ENCODE data around the gene DELE1. TPM values are rescaled to one million over a fixed set of nuclear protein-coding genes. Genes with fewer than 3 reads are reported as not detected.

Gene DELE1
- total and polyA plus RNA-seq, 2 donors (not counting 1 experiment from before 2014, with no cell fraction given), result 124 to 127 TPM

DNA sequence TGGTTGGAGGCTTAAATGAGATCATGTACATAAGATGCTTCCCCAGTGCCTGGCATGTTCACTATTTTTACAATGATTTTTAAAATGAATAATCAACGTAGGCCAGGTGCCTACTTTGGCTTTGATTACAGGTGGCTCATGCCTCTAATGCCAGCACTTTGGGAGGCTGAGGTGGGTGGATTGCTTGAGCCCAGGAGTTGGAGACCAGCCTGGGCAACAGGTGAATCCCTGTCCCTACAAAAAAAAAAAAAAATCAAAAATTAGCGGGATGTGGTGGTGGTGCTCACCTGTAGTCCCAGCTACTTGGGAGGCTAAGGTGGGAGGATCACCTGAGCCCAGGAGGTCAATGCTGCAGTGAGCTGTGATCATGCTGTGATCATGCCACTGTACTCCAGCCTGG, 25.1 kb downstream of the DELE1 start:
- no peak overlapping the region for H3K9ac ChIP-seq (ENCODE audit: low read length)
- H3K4me2 ChIP-seq (replicated peaks; ENCODE audit: low read depth, low read length, poor library complexity, severe bottlenecking), result no peak overlapping the region
- no peak overlapping the region for H3K27ac ChIP-seq (ENCODE audit: low read length in 2 of 2)
- no peak overlapping the region for H3K4me3 Mint-ChIP-seq
- no peak overlapping the region for H3K4me3 ChIP-seq (ENCODE audit: control extremely low read depth in 1 of 5, extremely low read depth in 1 of 5, insufficient read depth in 1 of 5, low read depth in 2 of 5, low read length in 4 of 5)
- ATAC-seq (ENCODE audit: low read depth), result no peak
- no peak overlapping the region for H2AFZ ChIP-seq (ENCODE audit: insufficient read depth, low read depth, low read length, poor library complexity, severe bottlenecking)
- no peak for DNase-seq
- POLR2A ChIA-PET, result interaction anchor here (0.7 kb wide), 1 partner anchor 1603 kb away, joined by 3 read pairs; the partner anchor contains the start of gene HBEGF
- H3K4me1 ChIP-seq (ENCODE audit: control insufficient read depth in 2 of 2, insufficient read depth in 2 of 2, low read length in 2 of 2), result peaks cover 0 to 6% of the 10 kb centered on the region in 2 donors
- CTCF ChIA-PET, result interaction anchor here (1.5 kb wide), 1 partner anchor 12 kb away, joined by 4 read pairs; no protein-coding TSS in a partner anchor
- H3K36me3 ChIP-seq (replicated peaks in 1 of 2; ENCODE audit: control extremely low read depth in 1 of 2, control insufficient read depth in 1 of 2, extremely low read depth in 1 of 2, insufficient read depth in 2 of 2, low read length in 1 of 2), result no peaks in the 10 kb centered on the region
- H3K27ac Mint-ChIP-seq, result no peak overlapping the region
- H4K20me1 ChIP-seq (ENCODE audit: control insufficient read depth, insufficient read depth, low read length, poor library complexity, severe bottlenecking), result no peaks in the 10 kb centered on the region
- H3K9me3 ChIP-seq (ENCODE audit: control extremely low read depth in 1 of 3, control insufficient read depth in 2 of 3, insufficient read depth in 1 of 3, low read length in 2 of 3), result no peaks in the 10 kb centered on the region
- no peak for TF ChIP-seq EZH2 (IDR thresholded peaks at IDR 0.05; ENCODE audit: borderline replicate concordance, insufficient read depth, low read depth, low read length, poor library complexity, severe bottlenecking)
- TF ChIP-seq, protein P1, sequence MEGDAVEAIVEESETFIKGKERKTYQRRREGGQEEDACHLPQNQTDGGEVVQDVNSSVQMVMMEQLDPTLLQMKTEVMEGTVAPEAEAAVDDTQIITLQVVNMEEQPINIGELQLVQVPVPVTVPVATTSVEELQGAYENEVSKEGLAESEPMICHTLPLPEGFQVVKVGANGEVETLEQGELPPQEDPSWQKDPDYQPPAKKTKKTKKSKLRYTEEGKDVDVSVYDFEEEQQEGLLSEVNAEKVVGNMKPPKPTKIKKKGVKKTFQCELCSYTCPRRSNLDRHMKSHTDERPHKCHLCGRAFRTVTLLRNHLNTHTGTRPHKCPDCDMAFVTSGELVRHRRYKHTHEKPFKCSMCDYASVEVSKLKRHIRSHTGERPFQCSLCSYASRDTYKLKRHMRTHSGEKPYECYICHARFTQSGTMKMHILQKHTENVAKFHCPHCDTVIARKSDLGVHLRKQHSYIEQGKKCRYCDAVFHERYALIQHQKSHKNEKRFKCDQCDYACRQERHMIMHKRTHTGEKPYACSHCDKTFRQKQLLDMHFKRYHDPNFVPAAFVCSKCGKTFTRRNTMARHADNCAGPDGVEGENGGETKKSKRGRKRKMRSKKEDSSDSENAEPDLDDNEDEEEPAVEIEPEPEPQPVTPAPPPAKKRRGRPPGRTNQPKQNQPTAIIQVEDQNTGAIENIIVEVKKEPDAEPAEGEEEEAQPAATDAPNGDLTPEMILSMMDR (IDR thresholded peaks at IDR 0.05), result no peak
- H3K27me3 Mint-ChIP-seq, result no peaks in the 10 kb centered on the region
- 100% methylated on average over 1 of the region's 2 CpGs for WGBS (ENCODE audit: insufficient coverage)
- intact Hi-C loops (cut with micrococcal nuclease), result no loop called here
- H3K79me2 ChIP-seq (ENCODE audit: control insufficient read depth, insufficient read depth, low read length), result no peaks in the 10 kb centered on the region
- peaks cover 6% of the 10 kb centered on the region for H3K4me1 Mint-ChIP-seq
- H3K27me3 ChIP-seq (replicated peaks in 1 of 4; ENCODE audit: control extremely low read depth in 1 of 4, control insufficient read depth in 3 of 4, insufficient read depth in 4 of 4, low read length in 3 of 4), result no peaks in the 10 kb centered on the region
- no peaks in the 10 kb centered on the region for H3K9me3 Mint-ChIP-seq (ENCODE audit: insufficient read depth)

DNA sequence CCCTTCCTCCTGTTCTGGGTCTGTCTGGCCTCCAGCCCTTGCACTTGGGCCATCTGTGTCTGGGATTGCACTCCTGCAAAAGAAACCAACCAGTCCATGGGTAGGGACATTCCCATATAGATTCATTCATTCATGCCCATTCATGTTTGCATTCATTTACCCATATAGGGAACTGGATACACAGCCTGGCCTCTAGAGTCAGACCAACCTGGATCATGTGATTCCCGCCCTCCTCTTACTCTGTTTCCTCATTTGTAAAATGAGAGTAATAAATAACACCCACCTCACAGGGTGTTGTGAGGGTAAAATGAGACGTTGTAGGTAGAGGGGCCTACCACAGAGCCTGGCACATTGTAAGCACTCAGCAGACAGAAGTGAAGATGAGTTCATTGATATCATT, 25.8 kb downstream of the DELE1 start:
- H3K4me3 Mint-ChIP-seq, result no peak overlapping the region
- no peak overlapping the region for H3K9ac ChIP-seq (ENCODE audit: low read length)
- H3K4me2 ChIP-seq (replicated peaks; ENCODE audit: low read depth, low read length, poor library complexity, severe bottlenecking), result no peak overlapping the region
- no peak overlapping the region for H3K27ac Mint-ChIP-seq
- no peaks in the 10 kb centered on the region for H3K79me2 ChIP-seq (ENCODE audit: control insufficient read depth, insufficient read depth, low read length)
- H3K4me1 ChIP-seq (ENCODE audit: control insufficient read depth in 2 of 2, insufficient read depth in 2 of 2, low read length in 2 of 2), result peaks cover 0 to 6% of the 10 kb centered on the region in 2 donors
- H2AFZ ChIP-seq (ENCODE audit: insufficient read depth, low read depth, low read length, poor library complexity, severe bottlenecking), result no peak overlapping the region
- ChIA-PET POLR2A (interaction anchor here (0.7 kb wide), 1 partner anchor 1603 kb away, joined by 3 read pairs; the partner anchor contains the start of gene HBEGF), CTCF (interaction anchor here (1.5 kb wide), 1 partner anchor 11 kb away, joined by 4 read pairs; no protein-coding TSS in a partner anchor)
- H3K36me3 ChIP-seq (replicated peaks in 1 of 2; ENCODE audit: control extremely low read depth in 1 of 2, control insufficient read depth in 1 of 2, extremely low read depth in 1 of 2, insufficient read depth in 2 of 2, low read length in 1 of 2), result no peaks in the 10 kb centered on the region
- ATAC-seq (ENCODE audit: low read depth) (no peak), DNase-seq (no peak)
- no peaks in the 10 kb centered on the region for H3K9me3 ChIP-seq (ENCODE audit: control extremely low read depth in 1 of 3, control insufficient read depth in 2 of 3, insufficient read depth in 1 of 3, low read length in 2 of 3)
- no peak overlapping the region for H3K4me3 ChIP-seq (ENCODE audit: control extremely low read depth in 1 of 5, extremely low read depth in 1 of 5, insufficient read depth in 1 of 5, low read depth in 2 of 5, low read length in 4 of 5)
- H3K4me1 Mint-ChIP-seq, result peaks cover 11% of the 10 kb centered on the region
- 67% methylated on average over 1 of the region's 2 CpGs for WGBS (ENCODE audit: insufficient coverage)
- H3K9me3 Mint-ChIP-seq (ENCODE audit: insufficient read depth), result no peaks in the 10 kb centered on the region
- H4K20me1 ChIP-seq (ENCODE audit: control insufficient read depth, insufficient read depth, low read length, poor library complexity, severe bottlenecking), result no peaks in the 10 kb centered on the region
- H3K27ac ChIP-seq (ENCODE audit: low read length in 2 of 2), result no peak overlapping the region
- no peaks in the 10 kb centered on the region for H3K27me3 ChIP-seq (replicated peaks in 1 of 4; ENCODE audit: control extremely low read depth in 1 of 4, control insufficient read depth in 3 of 4, insufficient read depth in 4 of 4, low read length in 3 of 4)
- no peaks in the 10 kb centered on the region for H3K27me3 Mint-ChIP-seq
- intact Hi-C loops (cut with micrococcal nuclease), result no loop called here
- TF ChIP-seq, protein P1 (IDR thresholded peaks at IDR 0.05), result no peak
- TF ChIP-seq EZH2 (IDR thresholded peaks at IDR 0.05; ENCODE audit: borderline replicate concordance, insufficient read depth, low read depth, low read length, poor library complexity, severe bottlenecking), result no peak
